ENCODE data around the gene ARMC7. TPM values are rescaled to one million over a fixed set of nuclear protein-coding genes. Genes with fewer than 3 reads are reported as not detected.
A peak's percentile ranks its signal among the peaks of the same experiment; 100 is the strongest.

Gene ARMC7
- total RNA-seq, 1 experiment from 2014 or later, result 22.8 TPM

GRCh38 chr17:75174996-75175395 lies 65.2 kb downstream of the ARMC7 start:
- H3K9ac ChIP-seq (ENCODE audit: extremely low read depth, insufficient read length, low read length), result no peak overlapping the region
- H4K20me1 ChIP-seq (ENCODE audit: control insufficient read depth, insufficient read depth, insufficient read length), result no peaks in the 10 kb centered on the region
- peaks cover 14% of the 10 kb centered on the region for H3K79me1 ChIP-seq (ENCODE audit: insufficient read depth, low read depth, low read length, poor library complexity, severe bottlenecking)
- H2AFZ ChIP-seq (ENCODE audit: low read length), result no peak overlapping the region
- no peak overlapping the region for H2BK20ac ChIP-seq (ENCODE audit: low read depth, low read length, poor library complexity, severe bottlenecking)
- H2BK12ac ChIP-seq (ENCODE audit: insufficient read length, low read depth, low read length), result no peak overlapping the region
- no peak overlapping the region for H2BK15ac ChIP-seq (ENCODE audit: low read depth, low read length)
- no peaks in the 10 kb centered on the region for H3K4me1 ChIP-seq (ENCODE audit: insufficient read depth, low read length)
- peaks cover 47 to 83% (median 71%) of the 10 kb centered on the region in 3 experiments for H3K36me3 Mint-ChIP-seq (ENCODE audit: insufficient read depth in 1 of 3, low read depth in 3 of 3)
- TF ChIP-seq, protein P1, sequence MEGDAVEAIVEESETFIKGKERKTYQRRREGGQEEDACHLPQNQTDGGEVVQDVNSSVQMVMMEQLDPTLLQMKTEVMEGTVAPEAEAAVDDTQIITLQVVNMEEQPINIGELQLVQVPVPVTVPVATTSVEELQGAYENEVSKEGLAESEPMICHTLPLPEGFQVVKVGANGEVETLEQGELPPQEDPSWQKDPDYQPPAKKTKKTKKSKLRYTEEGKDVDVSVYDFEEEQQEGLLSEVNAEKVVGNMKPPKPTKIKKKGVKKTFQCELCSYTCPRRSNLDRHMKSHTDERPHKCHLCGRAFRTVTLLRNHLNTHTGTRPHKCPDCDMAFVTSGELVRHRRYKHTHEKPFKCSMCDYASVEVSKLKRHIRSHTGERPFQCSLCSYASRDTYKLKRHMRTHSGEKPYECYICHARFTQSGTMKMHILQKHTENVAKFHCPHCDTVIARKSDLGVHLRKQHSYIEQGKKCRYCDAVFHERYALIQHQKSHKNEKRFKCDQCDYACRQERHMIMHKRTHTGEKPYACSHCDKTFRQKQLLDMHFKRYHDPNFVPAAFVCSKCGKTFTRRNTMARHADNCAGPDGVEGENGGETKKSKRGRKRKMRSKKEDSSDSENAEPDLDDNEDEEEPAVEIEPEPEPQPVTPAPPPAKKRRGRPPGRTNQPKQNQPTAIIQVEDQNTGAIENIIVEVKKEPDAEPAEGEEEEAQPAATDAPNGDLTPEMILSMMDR (conservative IDR thresholded peaks at IDR 0.05), result no peak
- DNase-seq, result no peak
- no peaks in the 10 kb centered on the region for H3K9me3 ChIP-seq (ENCODE audit: control insufficient read depth, low read depth, low read length)
- H3K79me2 ChIP-seq (ENCODE audit: insufficient read depth, low read length), result peaks cover 21% of the 10 kb centered on the region
- H3K23ac ChIP-seq (ENCODE audit: insufficient read length, low read depth, low read length), result no peak overlapping the region
- H3K14ac ChIP-seq (ENCODE audit: insufficient read depth, low read length), result no peak overlapping the region
- H2BK120ac ChIP-seq (ENCODE audit: low read depth, low read length, poor library complexity, severe bottlenecking), result no peak overlapping the region
- no peak overlapping the region for H4K8ac ChIP-seq (replicated peaks; ENCODE audit: insufficient read length, low read depth, low read length)
- peak overlapping the region in 2 of 3 experiments; percentile 52 to 90; a peak in 4 of 7 replicates for H3K27ac Mint-ChIP-seq
- H3K27me3 Mint-ChIP-seq (ENCODE audit: low read depth), result no peaks in the 10 kb centered on the region
- H3K18ac ChIP-seq (ENCODE audit: insufficient read length, low read depth, low read length), result no peak overlapping the region
- H3K9me3 Mint-ChIP-seq, result no peaks in the 10 kb centered on the region
- H3K4me1 Mint-ChIP-seq, result peaks cover 2 to 5% of the 10 kb centered on the region in 2 experiments; a peak in 3 of 4 replicates
- H3T11ph ChIP-seq (ENCODE audit: low read length), result no peak overlapping the region
- H3K27me3 ChIP-seq (ENCODE audit: insufficient read depth, low read length), result no peaks in the 10 kb centered on the region
- H3K4me3 Mint-ChIP-seq, result no peak overlapping the region
- no peak overlapping the region for H4K5ac ChIP-seq (ENCODE audit: insufficient read length, low read depth, low read length)
- H2BK5ac ChIP-seq (ENCODE audit: insufficient read length, low read length), result no peak overlapping the region
- H3K4me2 ChIP-seq (ENCODE audit: insufficient read depth, insufficient read length, low read length), result no peak overlapping the region
- no peak overlapping the region for H3K4ac ChIP-seq (ENCODE audit: low read depth, low read length)
- no peak overlapping the region for H4K91ac ChIP-seq (ENCODE audit: insufficient read length, low read depth, low read length)
- H3K27ac ChIP-seq (ENCODE audit: insufficient read length, low read depth, low read length), result no peak overlapping the region
- H3K56ac ChIP-seq (ENCODE audit: insufficient read length, low read depth, low read length), result no peak overlapping the region
- no CpG with 5 or more reads among the region's 11 CpGs for WGBS (ENCODE audit: extremely low coverage, insufficient read length, low lambda C conversion rate)
- no peak overlapping the region for H2AK5ac ChIP-seq (ENCODE audit: insufficient read length, low read length)
- no peaks in the 10 kb centered on the region for H3K23me2 ChIP-seq (ENCODE audit: insufficient read length, low read depth, low read length, poor library complexity, severe bottlenecking)
